Measurements from ENCODE around the gene ELP4.

ELP4 gene

GRCh38 chr11:31826536-31827438, 317.2 kb downstream of the ELP4 start:
- no peak for DNase-seq

GRCh38 chr11:31827455-31828206, 318.1 kb downstream of the ELP4 start:
- no peak for DNase-seq

DNA sequence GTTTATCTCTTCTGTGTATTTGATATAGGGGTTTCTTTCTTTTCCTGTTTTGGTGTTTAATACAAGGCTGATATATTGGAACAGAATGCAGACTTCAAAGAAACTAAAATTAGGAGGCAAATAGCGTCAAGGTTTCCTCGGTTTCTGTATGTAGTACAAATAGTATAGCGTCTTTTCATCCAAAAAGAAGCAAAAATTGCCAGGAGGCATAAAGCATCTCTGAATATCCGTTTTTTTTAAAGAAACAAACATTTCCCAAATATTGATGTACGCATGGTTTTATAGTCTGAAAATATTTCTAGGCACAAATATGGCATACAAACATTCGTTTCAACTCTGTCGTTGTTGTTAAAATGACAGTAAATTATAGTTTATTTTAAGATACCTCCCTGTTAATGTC, 318.6 kb downstream of the ELP4 start:
- no peak for DNase-seq

GRCh38 chr11:31830406-31830805, 320.8 kb downstream of the ELP4 start:
- no peak for DNase-seq

- no peak for DNase-seq
These were observed 324.7 kb downstream of the ELP4 start for GRCh38 chr11:31834237-31834636.

All from stimulated activated CD4-positive, alpha-beta T cell treated with anti-CD3 and anti-CD28 coated beads, Interleukin-2, amount 100 ng/mL, for 48 hours (primary cell).